Neural progenitor cell (in vitro differentiated cells): ENCODE data around the gene IPO8. TPM values are rescaled to one million over a fixed set of nuclear protein-coding genes. Genes with fewer than 3 reads are reported as not detected.
"Not testable (repeated sequence)": the region's sequence is repeated elsewhere in the genome, so short reads cannot be mapped to it uniquely, and the experiment has no call there.

Experiments
- DNase-seq: peaks from one replicate; pipeline ENCODE4 v3.0.0-alpha.2; 2016; ENCODE audit warnings: low spot score
- H2AFZ ChIP-seq: fragments of 200-600 bp; sonication (generic); replicated peaks from 2 replicates; pipeline ENCODE4 v1.6.1; 2016; ENCODE audit warnings: antibody characterized with exemption
- H3F3A ChIP-seq: fragments of 200-600 bp; sonication (generic); 2 replicates; pipeline ENCODE4 v1.6.1; 2016; ENCODE audit warnings: antibody characterized with exemption, low read depth
- H3K27ac ChIP-seq: fragments of 200-600 bp; sonication (generic); 2 replicates; pipeline ENCODE4 v1.5.1; 2016; ENCODE audit warnings: mild to moderate bottlenecking
- H3K27me3 ChIP-seq: fragments of 200-600 bp; sonication (generic); 2 replicates; pipeline ENCODE4 v1.6.1; 2016; ENCODE audit warnings: mild to moderate bottlenecking, moderate library complexity
- H3K36me3 ChIP-seq: fragments of 200-600 bp; sonication (generic); 2 replicates; pipeline ENCODE4 v1.5.1; 2016
- H3K4me1 ChIP-seq: fragments of 200-600 bp; sonication (generic); 2 replicates; pipeline ENCODE4 v1.6.1; 2016; ENCODE audit warnings: mixed run types
- H3K4me2 ChIP-seq: fragments of 200-600 bp; sonication (generic); 2 replicates; pipeline ENCODE4 v1.6.1; 2016
- H3K4me3 ChIP-seq: fragments of 200-600 bp; sonication (generic); 2 replicates; pipeline ENCODE4 v1.5.1; 2016
- H3K79me2 ChIP-seq: fragments of 200-600 bp; sonication (generic); 2 replicates; pipeline ENCODE4 v1.6.1; 2016; ENCODE audit warnings: low read depth
- H3K9ac ChIP-seq: fragments of 200-600 bp; sonication (generic); 2 replicates; pipeline ENCODE4 v1.6.1; 2016
- H3K9me3 ChIP-seq: fragments of 200-600 bp; sonication (generic); 2 replicates; pipeline ENCODE4 v1.5.1; 2016; ENCODE audit warnings: low read depth
- H4K20me1 ChIP-seq: fragments of 200-600 bp; sonication (generic); 2 replicates; pipeline ENCODE4 v1.6.1; 2016; ENCODE audit warnings: low read depth
- H3K27ac Mint-ChIP-seq: 3 replicates; pipeline ENCODE4 v1.8.0; 2021; ENCODE audit warnings: mixed read lengths
- H3K27me3 Mint-ChIP-seq: 2 replicates; pipeline ENCODE4 v1.8.0; 2022; ENCODE audit warnings: low read depth, mild to moderate bottlenecking, inconsistent platforms, moderate library complexity, mixed read lengths; ENCODE audit not compliant: insufficient read depth
- H3K36me3 Mint-ChIP-seq: 3 replicates; pipeline ENCODE4 v1.8.0; 2021; ENCODE audit warnings: mixed read lengths
- H3K4me1 Mint-ChIP-seq: 3 replicates; pipeline ENCODE4 v1.8.0; 2021; ENCODE audit warnings: mixed read lengths
- H3K4me3 Mint-ChIP-seq: 3 replicates; pipeline ENCODE4 v1.8.0; 2021; ENCODE audit warnings: mild to moderate bottlenecking, moderate library complexity, mixed read lengths
- H3K9me3 Mint-ChIP-seq: 3 replicates; pipeline ENCODE4 v1.8.0; 2020; ENCODE audit warnings: mixed read lengths
- CTCF ChIP-seq: fragments of 200-600 bp; sonication (generic); IDR thresholded peaks from 2 replicates; pipeline ENCODE4 v1.5.1; 2017; ENCODE audit warnings: antibody characterized with exemption, mild to moderate bottlenecking
- EZH2 ChIP-seq: fragments of 200-600 bp; sonication (generic); IDR thresholded peaks from 2 replicates; pipeline ENCODE4 v1.6.1; 2017; ENCODE audit warnings: antibody characterized with exemption, mild to moderate bottlenecking, moderate library complexity
- EZH2phosphoT487 ChIP-seq: fragments of 200-600 bp; sonication (generic); IDR thresholded peaks from 2 replicates; pipeline ENCODE4 v1.6.1; 2017; ENCODE audit warnings: antibody characterized with exemption
- total RNA-seq: library from RNA; depleted of rRNA; stranded (reverse); fragments of >200 nt; gene quantifications from 2 replicates; pipeline ENCODE4 v1.2.3, GENCODE V29; 2015; ENCODE audit warnings: low replicate concordance

Gene IPO8
- total RNA-seq, 1 donor from 2014 or later = 54.5 TPM

DNA sequence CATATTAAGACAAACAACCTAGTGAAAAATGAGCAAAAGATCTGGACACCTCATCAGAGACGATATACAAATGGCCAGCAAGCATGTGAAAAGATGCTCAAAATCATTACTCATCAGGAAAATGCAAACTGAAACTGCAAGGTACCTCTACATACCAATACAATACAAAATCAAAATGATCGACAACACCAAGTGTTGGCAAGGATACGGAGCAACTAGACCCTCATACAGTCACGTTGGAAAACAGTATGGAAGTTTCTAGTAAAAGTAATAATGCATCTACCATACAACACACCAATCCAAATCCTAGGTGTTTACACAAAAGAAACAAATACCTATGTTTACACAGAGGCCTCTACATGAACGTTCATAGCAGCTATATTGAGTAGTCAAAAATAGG lies 99.9 kb downstream of the IPO8 start:
- Mint-ChIP-seq H3K27ac (no peak overlapping the region), H3K9me3 (peaks cover 3% of the 10 kb centered on the region), H3K36me3 (no peaks in the 10 kb centered on the region), H3K4me1 (peaks cover 6% of the 10 kb centered on the region), H3K27me3 (no peaks in the 10 kb centered on the region), H3K4me3 (no peak overlapping the region)
- H3K4me3 ChIP-seq = no peak overlapping the region
- H3K27ac ChIP-seq = no peak overlapping the region
- no peak overlapping the region for H3K9ac ChIP-seq
- H3K4me1 ChIP-seq = no peaks in the 10 kb centered on the region
- H3K36me3 ChIP-seq = no peaks in the 10 kb centered on the region
- no peaks in the 10 kb centered on the region for H3K79me2 ChIP-seq
- no peak for DNase-seq
- no peak for TF ChIP-seq EZH2phosphoT487
- no peaks in the 10 kb centered on the region for H4K20me1 ChIP-seq
- no peak overlapping the region for H3K4me2 ChIP-seq
- no peaks in the 10 kb centered on the region for H3K27me3 ChIP-seq
- no peaks in the 10 kb centered on the region for H3K9me3 ChIP-seq
- H2AFZ ChIP-seq = no peak overlapping the region
- H3F3A ChIP-seq = no peaks in the 10 kb centered on the region

- Mint-ChIP-seq H3K27ac (no peak overlapping the region), H3K27me3 (no peaks in the 10 kb centered on the region), H3K36me3 (no peaks in the 10 kb centered on the region), H3K9me3 (peaks cover 3% of the 10 kb centered on the region), H3K4me1 (peaks cover under 1% of the 10 kb centered on the region), H3K4me3 (no peak overlapping the region)
- no peak overlapping the region for H3K9ac ChIP-seq
- H3K4me1 ChIP-seq = no peaks in the 10 kb centered on the region
- no peaks in the 10 kb centered on the region for H3K27me3 ChIP-seq
- no peak overlapping the region for H2AFZ ChIP-seq
- no peaks in the 10 kb centered on the region for H3K79me2 ChIP-seq
- H3F3A ChIP-seq = no peaks in the 10 kb centered on the region
- no peak overlapping the region for H3K4me2 ChIP-seq
- no peak overlapping the region for H3K4me3 ChIP-seq
- DNase-seq = no peak
- no peaks in the 10 kb centered on the region for H4K20me1 ChIP-seq
- no peaks in the 10 kb centered on the region for H3K9me3 ChIP-seq
- no peak overlapping the region for H3K27ac ChIP-seq
- H3K36me3 ChIP-seq = no peaks in the 10 kb centered on the region
- TF ChIP-seq EZH2 (no peak), CTCF (no peak), EZH2phosphoT487 (no peak)
These were observed 101.2 kb downstream of the IPO8 start for GRCh38 chr12:30594509-30594908.

DNA sequence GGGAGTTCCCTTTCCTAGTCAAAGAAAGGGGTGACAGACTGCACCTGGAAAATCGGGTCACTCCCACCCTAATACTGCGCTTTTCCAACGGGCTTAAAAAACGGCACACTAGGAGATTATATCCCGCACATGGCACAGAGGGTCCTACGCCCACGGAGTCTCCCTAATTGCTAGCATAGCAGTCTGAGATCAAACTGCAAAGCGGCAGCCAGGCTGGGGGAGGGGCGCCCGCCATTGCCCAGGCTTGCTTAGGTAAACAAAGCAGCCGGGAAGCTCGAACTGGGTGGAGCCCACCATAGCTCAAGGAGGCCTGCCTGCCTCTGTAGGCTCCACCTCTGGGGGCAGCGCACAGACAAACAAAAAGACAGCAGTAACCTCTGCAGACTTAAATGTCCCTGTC lies 107.1 kb downstream of the IPO8 start:
- H3K27me3 ChIP-seq, H3K79me2 ChIP-seq, H3K9ac ChIP-seq, H3K27me3 Mint-ChIP-seq, H4K20me1 ChIP-seq, H2AFZ ChIP-seq, H3K4me1 ChIP-seq, H3K36me3 Mint-ChIP-seq, H3K4me2 ChIP-seq, DNase-seq, H3K36me3 ChIP-seq, H3K9me3 Mint-ChIP-seq, H3K9me3 ChIP-seq, H3K27ac ChIP-seq, H3K4me1 Mint-ChIP-seq, H3F3A ChIP-seq, H3K4me3 Mint-ChIP-seq, H3K4me3 ChIP-seq, H3K27ac Mint-ChIP-seq: not testable (repeated sequence)

- H2AFZ ChIP-seq = no peak overlapping the region
- H4K20me1 ChIP-seq = no peaks in the 10 kb centered on the region
- Mint-ChIP-seq H3K4me3 (no peak overlapping the region), H3K27ac (no peak overlapping the region), H3K4me1 (peaks cover 2% of the 10 kb centered on the region), H3K9me3 (peaks cover 6% of the 10 kb centered on the region), H3K27me3 (peaks cover 5% of the 10 kb centered on the region), H3K36me3 (no peaks in the 10 kb centered on the region)
- H3K9me3 ChIP-seq = no peaks in the 10 kb centered on the region
- DNase-seq = no peak
- no peak overlapping the region for H3K4me3 ChIP-seq
- no peak overlapping the region for H3K9ac ChIP-seq
- no peaks in the 10 kb centered on the region for H3F3A ChIP-seq
- no peaks in the 10 kb centered on the region for H3K4me1 ChIP-seq
- TF ChIP-seq EZH2phosphoT487 = no peak
- no peak for TF ChIP-seq CTCF
- no peak for TF ChIP-seq EZH2
- no peak overlapping the region for H3K4me2 ChIP-seq
- no peaks in the 10 kb centered on the region for H3K79me2 ChIP-seq
- H3K27ac ChIP-seq = no peak overlapping the region
- no peaks in the 10 kb centered on the region for H3K36me3 ChIP-seq
- H3K27me3 ChIP-seq = no peaks in the 10 kb centered on the region
These were observed 107.9 kb downstream of the IPO8 start for GRCh38 chr12:30587782-30588181.
